PC-3 (cell line): ENCODE measurements around the gene GRIN2A.

Experiments
- CTCF ChIP-seq: fragments of 300-600 bp; sonication (generic); conservative IDR thresholded peaks from 2 replicates; pipeline ENCODE4 v1.5.1; 2017; ENCODE audit warnings: antibody characterized with exemption, low read depth, mild to moderate bottlenecking, low read length
- EZH2 ChIP-seq: fragments of 300-600 bp; sonication (generic); IDR thresholded peaks from one replicate; pipeline ENCODE4 v1.6.1; 2017; ENCODE audit warnings: antibody characterized with exemption, mild to moderate bottlenecking, low read length; ENCODE audit not compliant: unreplicated experiment

DNA sequence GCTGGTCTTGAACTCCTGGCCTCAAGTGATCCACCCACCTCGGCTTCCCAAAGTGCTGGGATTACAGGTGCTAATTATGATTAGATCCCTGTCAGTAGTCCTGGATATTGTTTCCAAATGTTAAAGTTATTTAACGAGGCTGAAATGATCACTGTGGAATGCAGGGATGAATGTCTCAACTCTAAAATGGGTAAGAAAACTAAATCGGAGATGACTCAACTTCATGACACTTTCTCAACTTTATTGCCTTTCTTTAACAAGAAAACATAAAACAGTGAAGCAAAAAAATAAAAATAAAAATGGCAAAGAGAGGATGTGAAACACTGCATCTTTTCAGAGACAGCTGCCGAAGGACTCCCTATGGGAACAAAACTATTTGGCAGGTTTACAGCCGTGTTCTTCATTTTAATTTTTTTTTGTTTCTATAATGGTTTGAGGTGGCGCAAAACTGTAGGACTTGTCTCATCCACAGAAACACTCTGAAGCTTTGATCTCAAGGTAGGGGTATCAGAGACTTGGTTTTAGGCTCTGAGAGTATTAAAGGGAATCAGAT lies 382.0 kb downstream of the GRIN2A start:
- no peak for TF ChIP-seq EZH2
- TF ChIP-seq CTCF = no peak
